Adrenal gland (tissue), 5 donors: ENCODE results near the gene NOL6.

ENCODE experiments used
- CTCF ChIP-seq, 6 experiments: fragments of 450-650 bp in 4 of 6; fragments of 200-600 bp in 2 of 6; sonication (generic) in 1 of 6; IDR thresholded peaks; 1 replicate in 5 of 6; 2 replicates in 1 of 6; pipeline versions ENCODE4 v1.5.1 to v1.8.0; 2016 to 2021; ENCODE audit warnings: antibody characterized with exemption in 6 of 6, mild to moderate bottlenecking in 2 of 6, moderate library complexity in 1 of 6
- POLR2A ChIP-seq, 2 donors: fragments of 450-650 bp; IDR thresholded peaks; one replicate each; pipeline ENCODE4 v1.6.1; 2017; ENCODE audit warnings: antibody characterized with exemption in 2 of 2, mild to moderate bottlenecking in 2 of 2, moderate library complexity in 1 of 2
- donor health status: DM: no; HTN: no; CAD: no.

- TF ChIP-seq CTCF (IDR thresholded peaks at IDR 0.05) (no peak), POLR2A (IDR thresholded peaks at IDR 0.05) (no peak)
Observed at GRCh38 chr9:33461492-33461891, 12.2 kb downstream of the NOL6 start.
